ENCODE data around the gene GPRIN1.

The GPRIN1 gene

DNA sequence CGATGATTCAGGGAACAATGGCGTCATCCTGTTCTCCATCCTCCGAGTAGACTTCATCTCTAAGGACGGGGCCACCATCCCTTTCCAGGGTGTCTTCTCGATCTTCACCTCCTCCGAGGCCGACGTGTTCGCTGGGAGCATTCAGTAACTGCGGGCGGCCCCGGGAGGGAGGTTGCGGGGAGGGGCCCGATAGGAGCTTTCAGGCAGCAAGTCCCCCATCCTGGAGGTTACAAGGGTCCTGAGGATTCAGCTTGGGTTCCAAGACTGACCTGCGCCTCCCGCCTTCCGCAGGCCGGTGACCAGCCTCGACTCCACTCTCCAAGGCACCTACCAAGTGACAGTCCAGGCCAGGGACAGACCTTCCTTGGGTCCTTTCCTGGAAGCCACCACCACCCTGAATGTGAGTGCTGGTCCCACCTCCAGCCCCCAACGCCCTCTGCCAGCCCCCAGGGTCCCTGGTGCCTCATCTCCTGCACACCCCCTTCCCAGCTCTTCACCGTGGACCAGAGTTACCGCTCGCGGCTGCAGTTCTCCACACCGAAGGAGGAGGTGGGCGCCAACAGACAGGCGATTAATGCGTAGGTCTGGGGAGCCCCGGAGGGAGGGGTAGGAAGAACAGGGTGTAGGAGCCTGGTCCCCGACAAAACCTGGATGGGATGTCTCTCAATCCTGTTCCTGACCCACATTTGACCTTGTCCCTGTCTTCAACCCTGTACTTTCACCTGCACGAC lies 20.8 kb downstream of the GPRIN1 start:
- Histone ChIP-seq H3K27ac (no peak overlapping the region), H3K9ac (no peak overlapping the region), H3K4me2 (no peak overlapping the region)

DNA sequence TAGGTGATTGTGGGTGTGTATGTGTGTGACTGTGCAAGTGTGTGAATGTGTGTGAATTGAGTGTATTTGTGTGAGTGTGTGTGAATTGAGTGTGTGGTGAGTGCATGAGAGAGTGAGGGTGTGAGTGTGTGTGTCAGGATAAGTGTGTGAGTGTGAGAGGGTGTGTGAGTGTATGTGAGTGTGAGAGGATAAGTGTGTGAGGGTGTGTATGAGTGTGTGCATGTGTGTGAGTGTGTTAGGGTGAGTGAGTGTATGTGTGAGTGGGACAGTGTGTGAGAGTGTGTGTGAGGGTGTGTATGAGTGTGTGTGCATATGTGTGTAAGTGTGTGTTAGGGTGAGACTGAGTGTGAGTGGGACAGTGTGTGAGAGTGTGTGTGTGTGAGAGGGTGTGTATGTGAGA lies 21.7 kb downstream of the GPRIN1 start:
- Histone ChIP-seq H3K79me2 (ENCODE audit: insufficient read depth, low read depth) (no peaks in the 10 kb centered on the region), H3K4me3 (IDR thresholded peaks at IDR 0.05; ENCODE audit: insufficient read depth, low read depth, low read length) (no peak overlapping the region), H3K36me3 (ENCODE audit: insufficient read depth) (no peaks in the 10 kb centered on the region), H3K9ac (no peak overlapping the region), H3K4me2 (no peak overlapping the region), H2AFZ (ENCODE audit: low read depth) (no peak overlapping the region), H3K27ac (no peak overlapping the region), H3K27me3 (ENCODE audit: insufficient read depth, low read depth) (no peaks in the 10 kb centered on the region), H4K20me1 (ENCODE audit: insufficient read depth) (no peaks in the 10 kb centered on the region), H3K4me1 (ENCODE audit: low read depth, poor library complexity, severe bottlenecking) (no peaks in the 10 kb centered on the region)
- TF ChIP-seq, protein P1, sequence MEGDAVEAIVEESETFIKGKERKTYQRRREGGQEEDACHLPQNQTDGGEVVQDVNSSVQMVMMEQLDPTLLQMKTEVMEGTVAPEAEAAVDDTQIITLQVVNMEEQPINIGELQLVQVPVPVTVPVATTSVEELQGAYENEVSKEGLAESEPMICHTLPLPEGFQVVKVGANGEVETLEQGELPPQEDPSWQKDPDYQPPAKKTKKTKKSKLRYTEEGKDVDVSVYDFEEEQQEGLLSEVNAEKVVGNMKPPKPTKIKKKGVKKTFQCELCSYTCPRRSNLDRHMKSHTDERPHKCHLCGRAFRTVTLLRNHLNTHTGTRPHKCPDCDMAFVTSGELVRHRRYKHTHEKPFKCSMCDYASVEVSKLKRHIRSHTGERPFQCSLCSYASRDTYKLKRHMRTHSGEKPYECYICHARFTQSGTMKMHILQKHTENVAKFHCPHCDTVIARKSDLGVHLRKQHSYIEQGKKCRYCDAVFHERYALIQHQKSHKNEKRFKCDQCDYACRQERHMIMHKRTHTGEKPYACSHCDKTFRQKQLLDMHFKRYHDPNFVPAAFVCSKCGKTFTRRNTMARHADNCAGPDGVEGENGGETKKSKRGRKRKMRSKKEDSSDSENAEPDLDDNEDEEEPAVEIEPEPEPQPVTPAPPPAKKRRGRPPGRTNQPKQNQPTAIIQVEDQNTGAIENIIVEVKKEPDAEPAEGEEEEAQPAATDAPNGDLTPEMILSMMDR (conservative IDR thresholded peaks at IDR 0.05; ENCODE audit: low read depth, low read length) = no peak

More for the DNA sequence above, 20.8 kb downstream of the GPRIN1 start:
- Histone ChIP-seq H3K4me1 (ENCODE audit: low read depth, poor library complexity, severe bottlenecking) (no peaks in the 10 kb centered on the region), H3K79me2 (ENCODE audit: insufficient read depth, low read depth) (no peaks in the 10 kb centered on the region), H3K27me3 (ENCODE audit: insufficient read depth, low read depth) (no peaks in the 10 kb centered on the region), H3K4me3 (IDR thresholded peaks at IDR 0.05; ENCODE audit: insufficient read depth, low read depth, low read length) (no peak overlapping the region), H2AFZ (ENCODE audit: low read depth) (no peak overlapping the region), H4K20me1 (ENCODE audit: insufficient read depth) (no peaks in the 10 kb centered on the region), H3K36me3 (ENCODE audit: insufficient read depth) (no peaks in the 10 kb centered on the region)
- TF ChIP-seq, protein P1 (conservative IDR thresholded peaks at IDR 0.05; ENCODE audit: low read depth, low read length) = no peak

DNA sequence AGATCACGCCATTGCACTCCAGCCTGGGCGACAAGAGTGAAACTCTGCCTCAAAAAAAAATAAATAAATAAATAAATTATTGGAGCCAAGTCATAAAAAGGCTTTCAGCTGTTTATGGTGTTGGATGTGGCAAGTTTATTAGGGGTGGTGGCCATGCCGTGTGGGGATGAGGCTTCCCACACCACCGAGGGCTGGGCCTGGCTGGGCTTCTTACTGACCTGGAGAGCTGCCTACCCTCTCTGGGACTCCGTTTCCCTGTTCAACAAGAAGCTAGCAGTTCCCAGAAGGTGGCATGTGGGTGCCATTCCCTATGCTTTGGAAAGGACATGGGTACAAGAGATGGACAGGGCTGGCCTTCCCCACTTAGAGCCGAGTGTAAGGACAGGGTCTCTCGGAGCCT lies 22.6 kb downstream of the GPRIN1 start:
- TF ChIP-seq, protein P1 (conservative IDR thresholded peaks at IDR 0.05; ENCODE audit: low read depth, low read length) = no peak
- H3K36me3 ChIP-seq (ENCODE audit: insufficient read depth) = no peaks in the 10 kb centered on the region
- H3K4me2 ChIP-seq = no peak overlapping the region
- no peaks in the 10 kb centered on the region for H3K79me2 ChIP-seq (ENCODE audit: insufficient read depth, low read depth)
- H3K9ac ChIP-seq = no peak overlapping the region
- no peaks in the 10 kb centered on the region for H3K4me1 ChIP-seq (ENCODE audit: low read depth, poor library complexity, severe bottlenecking)
- H3K27me3 ChIP-seq (ENCODE audit: insufficient read depth, low read depth) = no peaks in the 10 kb centered on the region
- no peak overlapping the region for H3K27ac ChIP-seq
- H4K20me1 ChIP-seq (ENCODE audit: insufficient read depth) = no peaks in the 10 kb centered on the region
- H2AFZ ChIP-seq (ENCODE audit: low read depth) = no peak overlapping the region
- no peak overlapping the region for H3K4me3 ChIP-seq (IDR thresholded peaks at IDR 0.05; ENCODE audit: insufficient read depth, low read depth, low read length)

GRCh38 chr5:176583076-176583475 lies 26.9 kb downstream of the GPRIN1 start:
- H3K9ac ChIP-seq = no peak overlapping the region
- H2AFZ ChIP-seq (ENCODE audit: low read depth) = no peak overlapping the region
- H3K79me2 ChIP-seq (ENCODE audit: insufficient read depth, low read depth) = no peaks in the 10 kb centered on the region
- no peak overlapping the region for H3K4me3 ChIP-seq (IDR thresholded peaks at IDR 0.05; ENCODE audit: insufficient read depth, low read depth, low read length)
- H3K36me3 ChIP-seq (ENCODE audit: insufficient read depth) = no peaks in the 10 kb centered on the region
- no peak overlapping the region for H3K4me2 ChIP-seq
- no peak overlapping the region for H3K27ac ChIP-seq
- TF ChIP-seq, protein P1 (conservative IDR thresholded peaks at IDR 0.05; ENCODE audit: low read depth, low read length) = no peak
- no peaks in the 10 kb centered on the region for H4K20me1 ChIP-seq (ENCODE audit: insufficient read depth)
- no peaks in the 10 kb centered on the region for H3K4me1 ChIP-seq (ENCODE audit: low read depth, poor library complexity, severe bottlenecking)
- no peaks in the 10 kb centered on the region for H3K27me3 ChIP-seq (ENCODE audit: insufficient read depth, low read depth)

Measured in KMS-11 (cell line).